Caco-2 (cell line): ENCODE measurements around the gene SNRPD1. TPM values are rescaled to one million over a fixed set of nuclear protein-coding genes. Genes with fewer than 3 reads are reported as not detected.

Experiments
- Bru-seq: library from RNA; stranded (reverse); fragments of 400-500 nt; gene quantifications from one replicate; lab custom pipeline; 2021; lab: Mats Ljungman, UMichigan
- BruChase-seq, 2 experiments: library from RNA; stranded (reverse); fragments of 400-500 nt; gene quantifications; one replicate each; lab custom pipeline; 2021; lab: Mats Ljungman, UMichigan
- BruUV-seq: library from RNA; stranded (reverse); fragments of 400-500 nt; replicated peaks from 2 replicates; lab custom pipeline; 2021; lab: Mats Ljungman, UMichigan
- CTCF ChIA-PET: fragments of 300-600 bp; sonication (Branson Sonifier 250); formaldehyde crosslinking; loops from one replicate; lab custom pipeline; 2022; ENCODE audit warnings: antibody characterized with exemption; lab: Charles Lee
- POLR2A ChIA-PET: fragments of 300-600 bp; sonication (Branson Sonifier 250); formaldehyde crosslinking; loops from one replicate; lab custom pipeline; 2022; ENCODE audit warnings: antibody characterized with exemption; lab: Charles Lee
- DNase-seq, 2 experiments: peaks; one replicate each; pipeline versions ENCODE4 v3.0.0 to v3.0.0-alpha.2; 2020 to 2022
- H3K27me3 ChIP-seq: replicated peaks from 2 replicates; pipeline ENCODE4 v1.6.0; 2011; ENCODE audit warnings: low read length; ENCODE audit not compliant: control insufficient read depth, insufficient read depth
- H3K36me3 ChIP-seq: 2 replicates; pipeline ENCODE4 v1.5.1; 2011; ENCODE audit warnings: low read length; ENCODE audit not compliant: control insufficient read depth, insufficient read depth
- H3K4me1 ChIP-seq: fragments of 250-450 bp; sonication (Bioruptor Pico); 2 replicates; pipeline ENCODE4 v1.5.1; 2020; ENCODE audit warnings: mild to moderate bottlenecking
- H3K4me3 ChIP-seq: 2 replicates; pipeline ENCODE4 v1.5.1; 2011; ENCODE audit warnings: low read depth, mild to moderate bottlenecking, control low read depth, low read length
- H3K9me3 ChIP-seq: fragments of 250-450 bp; sonication (Bioruptor Pico); 2 replicates; pipeline ENCODE4 v1.5.1; 2020; ENCODE audit warnings: mild to moderate bottlenecking, moderate library complexity
- H3K27ac Mint-ChIP-seq: one replicate; pipeline ENCODE4 v1.8.0; 2022; ENCODE audit warnings: mixed read lengths; ENCODE audit not compliant: unreplicated experiment
- H3K27me3 Mint-ChIP-seq: one replicate; pipeline ENCODE4 v1.8.0; 2022; ENCODE audit warnings: mixed read lengths; ENCODE audit not compliant: insufficient read depth, unreplicated experiment
- H3K36me3 Mint-ChIP-seq: one replicate; pipeline ENCODE4 v1.8.0; 2022; ENCODE audit warnings: mild to moderate bottlenecking, mixed read lengths; ENCODE audit not compliant: insufficient read depth, unreplicated experiment
- H3K4me1 Mint-ChIP-seq: one replicate; pipeline ENCODE4 v1.8.0; 2022; ENCODE audit warnings: low read depth, mixed read lengths; ENCODE audit not compliant: unreplicated experiment
- H3K4me3 Mint-ChIP-seq: one replicate; pipeline ENCODE4 v1.8.0; 2022; ENCODE audit warnings: mild to moderate bottlenecking, moderate library complexity, mixed read lengths; ENCODE audit not compliant: unreplicated experiment
- H3K9me3 Mint-ChIP-seq: one replicate; pipeline ENCODE4 v1.8.0; 2022; ENCODE audit warnings: mixed read lengths; ENCODE audit not compliant: unreplicated experiment
- CTCF ChIP-seq, 2 experiments: fragments of 200-600 bp in 1 of 2; IDR thresholded peaks; 1 replicate in 1 of 2; 2 replicates in 1 of 2; pipeline versions ENCODE4 v1.5.1 to v1.8.0; 2011 to 2022; ENCODE audit warnings: antibody characterized with exemption in 1 of 2, control low read depth in 1 of 2, inconsistent platforms in 1 of 2, low read depth in 1 of 2, low read length in 1 of 2, mild to moderate bottlenecking in 1 of 2, moderate library complexity in 1 of 2; ENCODE audit not compliant: insufficient read depth in 1 of 2, severe bottlenecking in 1 of 2, unreplicated experiment in 1 of 2
- intact Hi-C: fragments of 100-400 bp; cut with micrococcal nuclease; formaldehyde crosslinking; loops from one replicate; pipeline ENCODE4 v1.10.0; 2022; ENCODE audit not compliant: unreplicated experiment
- long read RNA-seq: library from polyadenylated mRNA; stranded (forward); transcript quantifications from one replicate; pipeline ENCODE4 v2.0.0, GENCODE V29; 2022
- total RNA-seq: library from RNA; stranded (reverse); gene quantifications from 2 replicates; pipeline ENCODE4 v1.2.3, GENCODE V29; 2022

The SNRPD1 gene
- total RNA-seq (129 and 134 TPM in 2 replicates), Bru-seq, nascent RNA (percentile 93 among the genes with signal in this experiment), BruChase-seq, experiment 1, labeled RNA remaining after a 2-hour chase (percentile 94 among the genes with signal in this experiment), BruChase-seq, experiment 2, labeled RNA remaining after a 6-hour chase (percentile 96 among the genes with signal in this experiment)
- long read RNA-seq, full-length matches to known transcripts, result 260 of 277 reads
- long read RNA-seq, partial matches to known transcripts, result 6 of 277 reads
- long read RNA-seq, other reads (novel, unspliced or antisense), result 11 of 277 reads

- peak; percentile 89 to 94 for DNase-seq
- CTCF ChIA-PET, result interaction anchor here (0.7 to 1.9 kb wide), 5 partner anchors 12 to 189 kb away, joined by 3 to 32 read pairs (median 7); partner anchors contain the start of genes ABHD3 and ESCO1
- TSS peak; percentile 73 for BruUV-seq
These were observed at the start of gene SNRPD1 for GRCh38 chr18:21612125-21613039. SNRPD1 (plus strand) TSS chr18:21612314; CDS start chr18:21612430, 116 bp downstream.

GRCh38 chr18:21571772-21572171 lies 40.3 kb upstream of the SNRPD1 start:
- Mint-ChIP-seq H3K4me1 (no peaks in the 10 kb centered on the region), H3K27ac (no peak overlapping the region), H3K36me3 (peaks cover 64% of the 10 kb centered on the region), H3K4me3 (no peak overlapping the region), H3K27me3 (no peaks in the 10 kb centered on the region), H3K9me3 (no peaks in the 10 kb centered on the region)
- BruUV-seq, result no TSS peak
- Histone ChIP-seq H3K36me3 (no peaks in the 10 kb centered on the region), H3K4me1 (no peaks in the 10 kb centered on the region), H3K27me3 (no peaks in the 10 kb centered on the region), H3K9me3 (no peaks in the 10 kb centered on the region), H3K4me3 (no peak overlapping the region)
- DNase-seq, result no peak
- no peak for TF ChIP-seq CTCF (IDR thresholded peaks at IDR 0.05; ENCODE audit: insufficient read depth in 1 of 2, low read depth in 1 of 2, low read length in 1 of 2, severe bottlenecking in 1 of 2, unreplicated experiment in 1 of 2)
- CTCF ChIA-PET, result no interaction called here
- intact Hi-C loops, result no loop called here
- POLR2A ChIA-PET, result no interaction called here

More at GRCh38 chr18:21612125-21613039, at the start of gene SNRPD1:
- Histone ChIP-seq H3K9me3 (no peaks in the 10 kb centered on the region), H3K4me1 (0 out of 2 replicates have a peak, but pooled peaks cover 4% of the 10 kb centered on the region), H3K36me3 (no peaks in the 10 kb centered on the region), H3K27me3 (no peaks in the 10 kb centered on the region), H3K4me3 (peak within 1 kb of the TSS; percentile 77)
- Mint-ChIP-seq H3K36me3 (peaks cover 50% of the 10 kb centered on the region), H3K4me1 (peaks cover 7% of the 10 kb centered on the region), H3K9me3 (no peaks in the 10 kb centered on the region), H3K4me3 (peak within 1 kb of the TSS; percentile 90), H3K27me3 (no peaks in the 10 kb centered on the region), H3K27ac (peak within 1 kb of the TSS; percentile 96)
- POLR2A ChIA-PET, result no interaction called here
- intact Hi-C loops, result loop anchor here (1.0 to 10.0 kb wide), 3 partner anchors 12 to 92 kb away; partner anchors contain the start of genes ABHD3 and ESCO1
- peak; percentile 80 to 92 for TF ChIP-seq CTCF (IDR thresholded peaks at IDR 0.05; ENCODE audit: insufficient read depth in 1 of 2, low read depth in 1 of 2, low read length in 1 of 2, severe bottlenecking in 1 of 2, unreplicated experiment in 1 of 2)

GRCh38 chr18:21575656-21576055 lies 36.5 kb upstream of the SNRPD1 start:
- Mint-ChIP-seq H3K4me1 (no peaks in the 10 kb centered on the region), H3K36me3 (peaks cover 78% of the 10 kb centered on the region), H3K9me3 (no peaks in the 10 kb centered on the region), H3K27me3 (no peaks in the 10 kb centered on the region), H3K27ac (no peak overlapping the region), H3K4me3 (no peak overlapping the region)
- H3K9me3 ChIP-seq, result no peaks in the 10 kb centered on the region
- H3K4me1 ChIP-seq, result no peaks in the 10 kb centered on the region
- H3K4me3 ChIP-seq, result no peak overlapping the region
- ChIA-PET POLR2A (no interaction called here), CTCF (no interaction called here)
- DNase-seq, result no peak
- no TSS peak for BruUV-seq
- H3K27me3 ChIP-seq, result no peaks in the 10 kb centered on the region
- no peaks in the 10 kb centered on the region for H3K36me3 ChIP-seq
- intact Hi-C loops, result no loop called here
- TF ChIP-seq CTCF (IDR thresholded peaks at IDR 0.05; ENCODE audit: insufficient read depth in 1 of 2, low read depth in 1 of 2, low read length in 1 of 2, severe bottlenecking in 1 of 2, unreplicated experiment in 1 of 2), result no peak
